ENCODE data around the gene RILP.

RILP gene

GRCh38 chr17:1639549-1640180 lies 10.0 kb downstream of the RILP start:
- DNase-seq = no peak
- no peak overlapping the region for H3K4me3 ChIP-seq (ENCODE audit: low read depth, low read length)
- TF ChIP-seq, protein P1, sequence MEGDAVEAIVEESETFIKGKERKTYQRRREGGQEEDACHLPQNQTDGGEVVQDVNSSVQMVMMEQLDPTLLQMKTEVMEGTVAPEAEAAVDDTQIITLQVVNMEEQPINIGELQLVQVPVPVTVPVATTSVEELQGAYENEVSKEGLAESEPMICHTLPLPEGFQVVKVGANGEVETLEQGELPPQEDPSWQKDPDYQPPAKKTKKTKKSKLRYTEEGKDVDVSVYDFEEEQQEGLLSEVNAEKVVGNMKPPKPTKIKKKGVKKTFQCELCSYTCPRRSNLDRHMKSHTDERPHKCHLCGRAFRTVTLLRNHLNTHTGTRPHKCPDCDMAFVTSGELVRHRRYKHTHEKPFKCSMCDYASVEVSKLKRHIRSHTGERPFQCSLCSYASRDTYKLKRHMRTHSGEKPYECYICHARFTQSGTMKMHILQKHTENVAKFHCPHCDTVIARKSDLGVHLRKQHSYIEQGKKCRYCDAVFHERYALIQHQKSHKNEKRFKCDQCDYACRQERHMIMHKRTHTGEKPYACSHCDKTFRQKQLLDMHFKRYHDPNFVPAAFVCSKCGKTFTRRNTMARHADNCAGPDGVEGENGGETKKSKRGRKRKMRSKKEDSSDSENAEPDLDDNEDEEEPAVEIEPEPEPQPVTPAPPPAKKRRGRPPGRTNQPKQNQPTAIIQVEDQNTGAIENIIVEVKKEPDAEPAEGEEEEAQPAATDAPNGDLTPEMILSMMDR (IDR thresholded peaks at IDR 0.05; ENCODE audit: low read depth, low read length) = no peak
- H3K27ac ChIP-seq = no peak overlapping the region
- H3K27me3 ChIP-seq (ENCODE audit: insufficient read depth, low read depth, severe bottlenecking) = no peaks in the 10 kb centered on the region
- H3K9me3 ChIP-seq (ENCODE audit: severe bottlenecking) = no peaks in the 10 kb centered on the region
- 0 out of 2 replicates have a peak, but pooled peaks cover 2% of the 10 kb centered on the region for H3K36me3 ChIP-seq

GRCh38 chr17:1638624-1639300 lies 10.9 kb downstream of the RILP start:
- Histone ChIP-seq H3K27me3 (ENCODE audit: insufficient read depth, low read depth, severe bottlenecking) (no peaks in the 10 kb centered on the region), H3K4me3 (ENCODE audit: low read depth, low read length) (no peak overlapping the region), H3K9me3 (ENCODE audit: severe bottlenecking) (no peaks in the 10 kb centered on the region), H3K36me3 (0 out of 2 replicates have a peak, but pooled peaks cover 2% of the 10 kb centered on the region), H3K27ac (no peak overlapping the region)
- no peak for DNase-seq
- TF ChIP-seq, protein P1 (IDR thresholded peaks at IDR 0.05; ENCODE audit: low read depth, low read length) = no peak

GRCh38 chr17:1638171-1638590 lies 11.5 kb downstream of the RILP start:
- no peak overlapping the region for H3K27ac ChIP-seq
- H3K36me3 ChIP-seq = 0 out of 2 replicates have a peak, but pooled peaks cover 2% of the 10 kb centered on the region
- no peak for DNase-seq
- no peak overlapping the region for H3K4me3 ChIP-seq (ENCODE audit: low read depth, low read length)
- H3K9me3 ChIP-seq (ENCODE audit: severe bottlenecking) = no peaks in the 10 kb centered on the region
- no peaks in the 10 kb centered on the region for H3K27me3 ChIP-seq (ENCODE audit: insufficient read depth, low read depth, severe bottlenecking)
- TF ChIP-seq, protein P1 (IDR thresholded peaks at IDR 0.05; ENCODE audit: low read depth, low read length) = no peak

GRCh38 chr17:1636732-1637285 lies 12.9 kb downstream of the RILP start:
- no peaks in the 10 kb centered on the region for H3K36me3 ChIP-seq
- DNase-seq = no peak
- H3K27me3 ChIP-seq (ENCODE audit: insufficient read depth, low read depth, severe bottlenecking) = no peaks in the 10 kb centered on the region
- no peak overlapping the region for H3K27ac ChIP-seq
- H3K4me3 ChIP-seq (ENCODE audit: low read depth, low read length) = no peak overlapping the region
- H3K9me3 ChIP-seq (ENCODE audit: severe bottlenecking) = no peaks in the 10 kb centered on the region
- TF ChIP-seq, protein P1 (IDR thresholded peaks at IDR 0.05; ENCODE audit: low read depth, low read length) = no peak

DNA sequence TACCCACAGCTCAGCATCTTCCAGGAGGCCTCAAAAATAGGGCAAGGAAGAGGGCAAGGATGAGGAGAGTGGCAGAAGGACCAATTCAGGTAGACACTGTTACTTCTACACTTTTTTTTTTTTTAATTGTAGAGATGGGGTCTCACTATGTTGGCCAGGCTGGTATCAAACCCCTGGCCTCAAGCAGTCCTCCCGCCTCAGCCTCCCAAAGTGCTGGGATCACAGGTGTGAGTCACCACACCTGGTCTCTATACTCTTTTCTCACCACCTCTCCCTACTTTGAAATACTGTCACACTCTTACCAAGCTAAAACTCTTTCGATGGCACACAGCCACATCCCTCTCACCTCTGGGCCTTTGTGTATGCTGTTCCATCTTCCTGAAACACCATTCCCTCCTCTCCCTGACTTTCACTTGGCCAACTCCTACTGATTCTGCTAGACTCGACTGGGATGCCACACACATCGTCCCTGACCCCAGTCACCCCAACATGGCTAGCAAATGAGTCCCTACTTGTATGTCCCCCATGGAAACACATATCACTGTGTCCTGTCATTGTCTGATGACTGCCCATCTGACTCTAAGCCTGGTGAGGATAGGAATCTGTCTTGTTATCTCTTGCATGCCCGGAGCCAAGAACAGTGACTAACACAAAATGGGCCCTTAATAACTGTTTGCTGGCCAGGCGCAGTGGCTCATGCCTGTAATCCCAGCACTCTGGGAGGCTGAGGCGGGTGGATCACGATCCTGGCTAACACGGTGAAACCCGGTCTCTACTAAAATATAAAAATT lies 13.8 kb downstream of the RILP start:
- TF ChIP-seq, protein P1 (IDR thresholded peaks at IDR 0.05; ENCODE audit: low read depth, low read length) = no peak
- no peaks in the 10 kb centered on the region for H3K36me3 ChIP-seq
- no peak overlapping the region for H3K4me3 ChIP-seq (ENCODE audit: low read depth, low read length)
- DNase-seq = no peak
- H3K27ac ChIP-seq = no peak overlapping the region
- H3K27me3 ChIP-seq (ENCODE audit: insufficient read depth, low read depth, severe bottlenecking) = no peaks in the 10 kb centered on the region
- H3K9me3 ChIP-seq (ENCODE audit: severe bottlenecking) = no peaks in the 10 kb centered on the region
